HG03442 (cell line): ENCODE results near the gene ZBTB32.
"Not testable (repeated sequence)": the region's sequence is repeated elsewhere in the genome, so short reads cannot be mapped to it uniquely, and the experiment has no call there.

Experiments
- ATAC-seq: cut with Tn5 transposase; IDR thresholded peaks from one replicate; pipeline ENCODE4 v1.9.1; 2021; ENCODE audit warnings: mild to moderate bottlenecking, moderate library complexity; ENCODE audit not compliant: unreplicated experiment

ZBTB32 gene

GRCh38 chr19:35704218-35704617 lies at the start of gene ZBTB32:
Gene ZBTB32, plus strand, starts transcription at chr19:35704558. Its CDS starts 10,069 bp downstream, at chr19:35714627.
- ATAC-seq: no peak

- not testable (repeated sequence) for ATAC-seq
Measured at GRCh38 chr19:35654828-35655227, 49.5 kb upstream of the ZBTB32 start.

GRCh38 chr19:35655600-35655999 lies 48.8 kb upstream of the ZBTB32 start:
- ATAC-seq: no peak

GRCh38 chr19:35656700-35657099 lies 47.7 kb upstream of the ZBTB32 start:
- ATAC-seq: no peak

- no peak for ATAC-seq
Measured at GRCh38 chr19:35657904-35658700, 46.3 kb upstream of the ZBTB32 start.

- no peak for ATAC-seq
Measured at GRCh38 chr19:35661995-35662340, 42.4 kb upstream of the ZBTB32 start.

- ATAC-seq: no peak
Measured at GRCh38 chr19:35663981-35664380, 40.4 kb upstream of the ZBTB32 start.

GRCh38 chr19:35665157-35665556 lies 39.2 kb upstream of the ZBTB32 start:
- no peak for ATAC-seq

GRCh38 chr19:35665604-35666003 lies 38.8 kb upstream of the ZBTB32 start:
- no peak for ATAC-seq

GRCh38 chr19:35666251-35666913 lies 38.0 kb upstream of the ZBTB32 start, which contains the start of gene UPK1A:
Gene UPK1A, plus strand, starts transcription at chr19:35666517. Its CDS starts 296 bp downstream, at chr19:35666813.
- ATAC-seq: no peak

- ATAC-seq: no peak
Measured at GRCh38 chr19:35669566-35669965, 34.8 kb upstream of the ZBTB32 start.

- no peak for ATAC-seq
Measured at GRCh38 chr19:35669974-35670373, 34.4 kb upstream of the ZBTB32 start.

- no peak for ATAC-seq
Measured at GRCh38 chr19:35670686-35671085, 33.7 kb upstream of the ZBTB32 start.

- ATAC-seq: no peak
Measured at GRCh38 chr19:35671818-35672217, 32.5 kb upstream of the ZBTB32 start.

- no peak for ATAC-seq
Measured at GRCh38 chr19:35673121-35673804, 31.1 kb upstream of the ZBTB32 start.

GRCh38 chr19:35675589-35676140 lies 28.7 kb upstream of the ZBTB32 start:
- ATAC-seq: no peak

- no peak for ATAC-seq
Measured at GRCh38 chr19:35689836-35690235, 14.5 kb upstream of the ZBTB32 start.

- ATAC-seq: not testable (repeated sequence)
Measured at GRCh38 chr19:35691106-35691505, 13.3 kb upstream of the ZBTB32 start.

- ATAC-seq: no peak
Measured at GRCh38 chr19:35692010-35692409, 12.3 kb upstream of the ZBTB32 start.

GRCh38 chr19:35693422-35693821 lies 10.9 kb upstream of the ZBTB32 start:
- ATAC-seq: no peak

GRCh38 chr19:35693835-35694599 lies 10.3 kb upstream of the ZBTB32 start:
- peak; percentile 75 for ATAC-seq
